Testis (tissue), 2 donors: ENCODE results near the gene EGLN2.

ENCODE experiments used
- POLR2A ChIP-seq: fragments of 450-650 bp; IDR thresholded peaks from one replicate; pipeline ENCODE4 v1.6.1; 2017; ENCODE audit warnings: antibody characterized with exemption, mild to moderate bottlenecking, moderate library complexity
- TF ChIP-seq, protein P1 (sequence below), 3 experiments: fragments of 450-650 bp in 2 of 3; fragments of 200-600 bp in 1 of 3; sonication (generic) in 1 of 3; IDR thresholded peaks; one replicate each; pipeline ENCODE4 v1.5.1; 2016 to 2019; ENCODE audit warnings: antibody characterized with exemption in 3 of 3, mild to moderate bottlenecking in 2 of 3, moderate library complexity in 1 of 3

DNA sequence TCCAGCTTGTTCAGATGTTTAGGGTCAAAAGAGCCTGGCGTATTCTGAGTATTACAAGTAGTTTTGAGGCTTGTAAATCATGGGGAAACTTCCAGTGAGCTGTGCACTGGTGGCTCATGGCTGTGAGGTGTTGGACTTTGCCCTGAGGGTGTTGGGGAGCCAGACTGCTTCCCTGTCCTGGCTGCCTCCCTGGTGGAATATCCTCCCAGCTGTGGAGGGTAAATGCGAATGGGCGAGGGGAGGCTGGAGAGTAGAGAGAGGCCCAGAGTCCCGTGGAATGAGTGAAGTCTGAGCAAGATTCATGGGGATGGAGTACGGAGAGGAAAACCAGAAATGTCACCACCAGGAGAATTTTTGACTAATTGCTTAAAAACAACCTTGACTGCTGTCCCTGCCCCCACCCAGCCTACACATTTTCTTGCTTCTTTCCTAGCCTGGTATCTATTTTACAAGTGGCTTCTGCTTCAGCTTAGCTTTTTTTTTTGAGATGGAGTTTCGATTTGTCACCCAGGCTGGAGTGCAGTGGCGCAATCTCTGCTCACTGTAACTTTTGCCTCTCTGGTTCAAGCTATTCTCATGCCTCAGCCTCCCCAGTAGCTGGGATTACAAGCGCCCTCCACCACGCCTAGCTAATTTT lies 44.3 kb upstream of the EGLN2 start:
- TF ChIP-seq POLR2A: no peak
- TF ChIP-seq, protein P1, sequence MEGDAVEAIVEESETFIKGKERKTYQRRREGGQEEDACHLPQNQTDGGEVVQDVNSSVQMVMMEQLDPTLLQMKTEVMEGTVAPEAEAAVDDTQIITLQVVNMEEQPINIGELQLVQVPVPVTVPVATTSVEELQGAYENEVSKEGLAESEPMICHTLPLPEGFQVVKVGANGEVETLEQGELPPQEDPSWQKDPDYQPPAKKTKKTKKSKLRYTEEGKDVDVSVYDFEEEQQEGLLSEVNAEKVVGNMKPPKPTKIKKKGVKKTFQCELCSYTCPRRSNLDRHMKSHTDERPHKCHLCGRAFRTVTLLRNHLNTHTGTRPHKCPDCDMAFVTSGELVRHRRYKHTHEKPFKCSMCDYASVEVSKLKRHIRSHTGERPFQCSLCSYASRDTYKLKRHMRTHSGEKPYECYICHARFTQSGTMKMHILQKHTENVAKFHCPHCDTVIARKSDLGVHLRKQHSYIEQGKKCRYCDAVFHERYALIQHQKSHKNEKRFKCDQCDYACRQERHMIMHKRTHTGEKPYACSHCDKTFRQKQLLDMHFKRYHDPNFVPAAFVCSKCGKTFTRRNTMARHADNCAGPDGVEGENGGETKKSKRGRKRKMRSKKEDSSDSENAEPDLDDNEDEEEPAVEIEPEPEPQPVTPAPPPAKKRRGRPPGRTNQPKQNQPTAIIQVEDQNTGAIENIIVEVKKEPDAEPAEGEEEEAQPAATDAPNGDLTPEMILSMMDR (IDR thresholded peaks at IDR 0.05): no peak
